ENCODE results near the gene FIGLA.
"Not testable (repeated sequence)": the region's sequence is repeated elsewhere in the genome, so short reads cannot be mapped to it uniquely, and the experiment has no call there.

FIGLA gene

GRCh38 chr2:70807828-70808118 is 17.3 kb upstream of the FIGLA start:
- DNase-seq = no peak

GRCh38 chr2:70807102-70807827 is 16.8 kb upstream of the FIGLA start:
- no peak for DNase-seq

DNA sequence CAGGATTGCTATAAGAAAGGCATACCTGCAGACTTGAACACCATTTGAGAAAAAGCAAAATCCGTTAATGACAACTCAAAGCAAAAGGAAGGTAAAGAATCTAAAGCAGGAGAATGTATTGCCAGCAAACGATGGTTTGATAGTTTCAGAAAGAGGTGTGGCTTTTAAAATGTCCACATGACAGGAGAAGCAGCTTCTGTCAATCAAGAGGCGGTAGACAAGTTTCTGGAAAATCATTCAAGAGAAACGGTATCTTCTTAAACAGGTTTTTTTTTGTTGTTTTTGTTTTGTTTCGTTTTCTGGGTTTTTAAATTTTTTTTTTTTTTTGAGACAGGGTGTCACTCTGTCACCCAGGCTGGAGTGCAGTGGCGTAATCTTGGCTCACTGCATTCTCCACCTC is 16.2 kb upstream of the FIGLA start:
- no peak for DNase-seq

DNA sequence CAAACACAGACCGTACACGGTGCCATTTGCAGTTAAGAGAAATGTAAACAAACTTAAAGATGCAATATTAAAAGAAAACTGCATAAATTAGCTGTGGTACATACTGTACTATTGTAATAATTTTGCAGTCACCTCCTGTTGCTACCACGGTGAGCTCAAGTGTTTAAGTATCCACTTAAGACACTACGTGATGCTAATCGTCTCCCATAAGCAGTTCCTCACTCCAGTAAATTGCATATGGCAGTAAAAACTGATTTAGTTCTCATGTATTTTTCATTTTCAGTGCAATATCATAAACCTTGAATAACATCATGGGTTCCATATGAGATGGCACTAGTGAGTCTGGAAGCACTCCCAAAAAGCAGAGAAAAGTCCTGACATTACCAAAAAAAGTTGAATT is 15.6 kb upstream of the FIGLA start:
- no peak for DNase-seq

GRCh38 chr2:70801607-70802263 is 11.3 kb upstream of the FIGLA start:
- DNase-seq = no peak

DNA sequence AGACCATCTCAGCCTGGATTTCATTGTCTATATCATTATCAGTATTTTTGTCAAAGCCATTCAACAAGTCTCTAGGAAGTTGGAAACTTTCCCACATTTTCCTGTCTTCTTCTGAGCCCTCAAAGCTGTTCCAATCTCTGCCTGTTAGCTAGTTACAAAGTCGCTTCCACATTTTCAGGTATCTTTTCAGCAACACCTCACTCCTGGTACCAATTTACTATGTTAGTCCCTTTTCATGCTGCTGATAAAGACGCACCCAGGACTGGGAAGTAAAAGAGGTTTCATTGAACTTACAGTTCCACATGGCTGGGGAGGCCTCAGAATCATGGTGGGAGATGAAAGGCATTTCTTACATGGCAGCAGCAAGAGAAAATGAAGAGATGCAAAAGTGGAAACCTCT is 9.3 kb upstream of the FIGLA start:
- DNase-seq = no peak

GRCh38 chr2:70797996-70798395 is 7.6 kb upstream of the FIGLA start:
- not testable (repeated sequence) for DNase-seq

- no peak for DNase-seq
Measured at GRCh38 chr2:70797506-70797905, 7.1 kb upstream of the FIGLA start.

DNA sequence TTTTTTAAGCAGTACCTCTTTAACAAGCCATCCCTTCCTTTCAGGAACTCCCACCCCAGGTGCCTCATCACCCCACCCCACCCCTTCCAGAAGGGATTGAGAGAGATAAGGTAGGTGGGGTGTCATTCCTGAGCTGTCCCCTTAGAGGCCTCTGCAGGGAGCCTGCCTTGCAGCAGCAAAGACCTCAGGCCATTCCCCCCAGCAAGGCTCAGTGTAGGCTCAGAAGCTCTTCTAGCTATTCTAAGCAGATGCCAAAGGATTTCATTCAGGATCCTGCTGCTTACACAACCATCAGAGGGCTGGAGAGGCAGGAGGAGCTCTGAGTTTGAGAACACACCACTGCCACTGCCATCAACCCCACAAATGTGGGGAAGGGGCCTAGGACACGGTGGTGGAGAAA is 5.8 kb upstream of the FIGLA start:
- DNase-seq = no peak

GRCh38 chr2:70795164-70795995 is 4.9 kb upstream of the FIGLA start:
- no peak for DNase-seq

GRCh38 chr2:70793450-70793849 is 3.0 kb upstream of the FIGLA start:
- DNase-seq = no peak

GRCh38 chr2:70789304-70790135 is 923 bp downstream of the FIGLA start:
- DNase-seq = peak; percentile 86

GRCh38 chr2:70785137-70785911 is 5.1 kb downstream of the FIGLA start:
- peak; percentile 58 for DNase-seq

DNA sequence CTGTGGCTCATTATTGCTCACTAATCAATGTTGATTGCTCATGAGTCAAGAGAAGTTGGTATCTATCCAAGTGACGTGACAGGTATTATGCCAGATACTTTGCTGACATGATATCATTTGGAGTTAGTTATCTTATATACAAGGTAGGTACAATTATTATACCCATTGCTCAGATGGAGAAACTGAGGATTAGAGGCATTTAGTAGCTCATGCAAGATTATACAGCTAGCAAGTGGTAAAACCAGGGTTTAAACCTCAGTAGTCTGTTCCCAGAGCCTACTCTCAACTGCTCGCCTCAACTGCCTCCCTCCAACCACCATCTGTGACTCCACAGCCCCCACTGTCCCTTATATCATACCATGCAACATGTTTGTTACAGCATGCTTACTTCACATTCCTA is 6.1 kb downstream of the FIGLA start:
- DNase-seq = no peak

DNA sequence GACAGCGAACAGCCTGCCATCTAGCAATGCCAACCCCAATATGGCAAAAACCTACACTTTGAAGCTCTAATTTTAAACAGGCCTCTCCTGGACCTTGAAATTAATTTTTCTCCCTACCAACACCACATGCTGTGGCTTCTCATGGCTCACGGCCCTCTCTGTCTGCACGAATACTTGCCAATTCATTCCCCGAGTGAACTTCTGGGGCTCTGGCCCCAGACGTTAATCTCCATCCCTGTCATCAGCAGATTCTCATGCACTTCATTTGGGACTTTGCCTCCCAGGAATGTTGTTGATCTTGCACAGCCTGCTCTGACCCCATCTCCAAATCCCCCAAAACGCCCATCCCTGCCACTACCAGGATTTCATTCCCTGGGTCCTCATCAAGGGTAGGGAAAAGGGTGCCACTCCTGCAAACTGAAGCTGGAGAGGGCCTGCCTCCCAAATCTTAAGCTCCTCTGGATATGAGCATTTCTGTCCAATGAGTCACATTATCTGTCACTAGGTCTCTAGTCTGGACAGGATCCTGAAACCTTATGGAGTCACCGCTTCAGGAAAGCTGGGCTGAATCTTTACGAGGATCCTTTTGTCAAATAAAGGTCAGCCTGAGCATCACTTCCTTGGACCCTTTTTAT is 10.4 kb downstream of the FIGLA start:
- no peak for DNase-seq

DNA sequence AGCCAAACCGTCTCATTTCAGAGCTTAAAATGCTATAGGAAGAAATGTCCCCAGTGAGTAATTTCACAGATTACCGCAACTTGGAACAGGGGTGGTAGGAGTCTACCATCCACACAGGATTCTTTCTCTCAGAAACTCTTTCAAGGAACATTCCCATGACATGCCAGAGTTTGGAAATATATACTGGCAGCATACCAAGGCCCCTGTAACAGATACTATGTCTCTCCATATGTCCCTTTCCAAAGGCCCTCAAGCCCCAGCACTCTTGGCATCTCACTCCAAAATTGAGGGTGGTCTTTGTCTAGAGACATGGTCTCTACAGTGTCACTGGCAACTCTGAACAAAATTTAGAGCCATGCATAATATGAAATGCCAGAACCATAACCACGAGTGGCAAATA is 11.0 kb downstream of the FIGLA start:
- DNase-seq = no peak

GRCh38 chr2:70778676-70779075 is 11.8 kb downstream of the FIGLA start:
- no peak for DNase-seq

- no peak for DNase-seq
Measured at GRCh38 chr2:70777450-70777849, 13.0 kb downstream of the FIGLA start.

GRCh38 chr2:70776266-70776665 is 14.2 kb downstream of the FIGLA start:
- no peak for DNase-seq

- no peak for DNase-seq
Measured at GRCh38 chr2:70775141-70775540, 15.3 kb downstream of the FIGLA start.

GRCh38 chr2:70772486-70773155 is 17.8 kb downstream of the FIGLA start:
- DNase-seq = no peak

Data from retina (tissue), 1 donor.